ENCODE data around the gene PLPP1. TPM values are rescaled to one million over a fixed set of nuclear protein-coding genes. Genes with fewer than 3 reads are reported as not detected.

PLPP1 gene
- total and polyA plus RNA-seq, 4 donors, result 51.9 to 129 (median 60.7) TPM

DNA sequence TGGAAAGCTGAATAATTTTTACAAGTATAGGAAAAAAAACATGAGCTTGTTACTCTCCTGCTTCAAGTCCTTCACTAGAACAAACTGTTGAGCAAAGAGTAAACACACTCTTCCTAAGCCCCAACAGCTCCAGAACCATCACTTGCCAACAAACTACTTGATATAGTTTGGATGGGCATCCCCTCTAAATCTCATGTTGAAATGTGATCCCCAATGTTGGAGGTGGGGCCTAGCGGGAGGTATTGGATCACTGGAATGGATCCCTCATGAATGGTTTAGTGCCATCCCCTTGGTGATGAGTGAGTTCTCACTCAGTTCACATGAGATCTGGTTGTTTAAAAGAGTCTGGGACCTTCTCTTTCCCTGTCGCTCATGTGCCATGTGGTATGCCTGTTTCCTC, 82.8 kb downstream of the PLPP1 start:
- ATAC-seq (ENCODE audit: insufficient read depth, low FRiP score), result no peak
- no peak overlapping the region for H3K9ac ChIP-seq (ENCODE audit: insufficient read depth in 1 of 2, low read length in 2 of 2)

GRCh38 chr5:55450050-55450765, 84.6 kb downstream of the PLPP1 start:
- peaks cover 0 to 21% (median 10%) of the 10 kb centered on the region in 5 donors for H3K4me1 ChIP-seq (ENCODE audit: control insufficient read depth in 5 of 5, insufficient read depth in 5 of 5, low read length in 5 of 5)
- H3K9ac ChIP-seq (ENCODE audit: insufficient read depth in 1 of 2, low read length in 2 of 2), result no peak overlapping the region
- no peaks in the 10 kb centered on the region for H3K27me3 ChIP-seq (ENCODE audit: control insufficient read depth in 3 of 3, insufficient read depth in 3 of 3, low read length in 2 of 3)
- peak overlapping the region in 1 of 2 donors; percentile 15 for H3K27ac ChIP-seq (ENCODE audit: low read depth in 1 of 2, low read length in 1 of 2)
- no peaks in the 10 kb centered on the region for H3K9me3 ChIP-seq (ENCODE audit: control insufficient read depth in 4 of 4, insufficient read depth in 3 of 4, low read length in 3 of 4)
- TF ChIP-seq CTCF (IDR thresholded peaks at IDR 0.05; ENCODE audit: control extremely low read depth, extremely low read depth), result no peak
- peaks cover 0 to 17% (median 4%) of the 10 kb centered on the region in 4 donors for H3K36me3 ChIP-seq (ENCODE audit: control insufficient read depth in 4 of 4, insufficient read depth in 4 of 4, low read length in 4 of 4)
- WGBS, 2 donors, result 82 to 90% methylated on average over 4 of the region's 4 CpGs
- H3K4me3 ChIP-seq, result no peak overlapping the region
- no peak for ATAC-seq (ENCODE audit: insufficient read depth, low FRiP score)
- DNase-seq, result no peak

More for the DNA sequence above, 82.8 kb downstream of the PLPP1 start:
- no peak for TF ChIP-seq CTCF (IDR thresholded peaks at IDR 0.05; ENCODE audit: control extremely low read depth, extremely low read depth)
- 84 to 97% methylated on average over 2 of the region's 2 CpGs for WGBS, 2 donors
- no peaks in the 10 kb centered on the region for H3K27me3 ChIP-seq (ENCODE audit: control insufficient read depth in 3 of 3, insufficient read depth in 3 of 3, low read length in 2 of 3)
- no peaks in the 10 kb centered on the region for H3K9me3 ChIP-seq (ENCODE audit: control insufficient read depth in 4 of 4, insufficient read depth in 3 of 4, low read length in 3 of 4)
- no peak overlapping the region for H3K27ac ChIP-seq (ENCODE audit: low read depth in 1 of 2, low read length in 1 of 2)
- no peak overlapping the region for H3K4me3 ChIP-seq
- peaks cover 0 to 14% (median 6%) of the 10 kb centered on the region in 5 donors for H3K4me1 ChIP-seq (ENCODE audit: control insufficient read depth in 5 of 5, insufficient read depth in 5 of 5, low read length in 5 of 5)
- peaks cover 0 to 27% (median 4%) of the 10 kb centered on the region in 4 donors for H3K36me3 ChIP-seq (ENCODE audit: control insufficient read depth in 4 of 4, insufficient read depth in 4 of 4, low read length in 4 of 4)
- no peak for DNase-seq

DNA sequence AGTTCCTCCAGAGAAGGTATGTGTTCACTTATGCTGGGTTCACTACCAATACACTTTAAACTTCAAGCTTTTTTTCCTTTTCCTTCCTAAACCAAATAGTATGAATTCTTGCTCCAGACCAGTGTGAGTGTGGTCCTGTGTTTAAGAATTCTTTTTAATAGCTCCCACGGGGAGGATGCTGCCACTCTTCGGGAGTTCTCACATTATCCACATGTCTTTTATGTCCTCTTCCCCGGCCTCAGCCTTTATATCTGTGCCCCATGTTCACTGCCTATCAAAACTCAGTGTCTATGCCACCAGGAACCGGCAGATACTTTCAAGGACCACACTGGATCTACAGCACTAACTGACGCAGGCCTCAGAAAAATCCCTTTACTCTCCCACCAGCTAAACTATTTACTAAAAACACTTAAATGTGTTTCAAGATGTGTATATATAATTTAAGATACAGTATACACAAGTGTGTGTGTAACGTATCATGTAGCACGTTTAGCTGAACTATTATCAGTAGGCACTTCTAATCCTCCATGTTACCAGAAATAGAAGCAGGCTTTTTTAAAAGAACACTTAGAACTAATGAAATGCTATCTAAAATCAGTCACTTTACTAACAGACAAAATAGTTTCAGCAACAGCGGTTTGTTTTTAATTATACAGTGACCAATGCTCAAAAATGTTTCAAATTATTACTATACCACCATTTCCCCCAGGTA, 88.0 kb downstream of the PLPP1 start:
- Histone ChIP-seq H3K36me3 (ENCODE audit: control insufficient read depth in 4 of 4, insufficient read depth in 4 of 4, low read length in 4 of 4) (peaks cover 0 to 13% (median 4%) of the 10 kb centered on the region in 4 donors), H3K4me3 (no peak overlapping the region), H3K27ac (ENCODE audit: low read depth in 1 of 2, low read length in 1 of 2) (peak overlapping the region in 1 of 2 donors; percentile 77), H3K27me3 (ENCODE audit: control insufficient read depth in 3 of 3, insufficient read depth in 3 of 3, low read length in 2 of 3) (no peaks in the 10 kb centered on the region), H3K9ac (ENCODE audit: insufficient read depth in 1 of 2, low read length in 2 of 2) (peak overlapping the region in 1 of 2 donors; percentile 26), H3K4me1 (ENCODE audit: control insufficient read depth in 5 of 5, insufficient read depth in 5 of 5, low read length in 5 of 5) (peaks cover 0 to 23% (median 7%) of the 10 kb centered on the region in 5 donors), H3K9me3 (ENCODE audit: control insufficient read depth in 4 of 4, insufficient read depth in 3 of 4, low read length in 3 of 4) (no peaks in the 10 kb centered on the region)
- DNase-seq, result peak in 2 of 3 donors; percentile 50 to 61
- TF ChIP-seq CTCF (IDR thresholded peaks at IDR 0.05; ENCODE audit: control extremely low read depth, extremely low read depth), result no peak
- WGBS, 2 donors, result 71 to 75% methylated on average over 8 of the region's 8 CpGs
- ATAC-seq (ENCODE audit: insufficient read depth, low FRiP score), result no peak

All from lung (tissue), 12 donors.